ENCODE data around the gene FFAR1.

The FFAR1 gene

GRCh38 chr19:35337984-35338296 is 9.8 kb upstream of the FFAR1 start:
- DNase-seq (ENCODE audit: low read depth): no peak
- no peak overlapping the region for H3K4me3 ChIP-seq (ENCODE audit: low read depth, low read length)

DNA sequence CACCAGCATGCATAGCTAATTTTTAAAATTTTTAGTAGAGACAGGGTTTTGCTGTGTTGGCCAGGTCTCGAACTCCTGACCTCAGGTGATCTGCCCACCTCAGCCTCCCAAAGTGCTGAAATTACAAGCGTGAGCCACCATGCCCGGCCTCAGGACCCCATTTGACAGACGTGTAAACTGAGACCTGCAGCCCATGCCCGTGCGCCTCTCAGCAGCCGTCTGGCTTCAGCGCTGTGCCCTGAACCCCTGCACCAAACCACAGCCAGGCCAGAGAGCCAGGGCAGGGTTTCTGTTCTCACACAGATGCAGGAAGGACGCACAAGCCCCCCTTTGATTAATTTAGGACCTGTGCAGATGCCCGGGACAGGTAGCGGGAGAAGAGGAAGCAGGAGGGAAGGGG is 7.3 kb upstream of the FFAR1 start:
- DNase-seq (ENCODE audit: low read depth): no peak
- no peak overlapping the region for H3K4me3 ChIP-seq (ENCODE audit: low read depth, low read length)

- no peak for DNase-seq (ENCODE audit: low read depth)
- no peak overlapping the region for H3K4me3 ChIP-seq (ENCODE audit: low read depth, low read length)
Observed at GRCh38 chr19:35341006-35341405, 6.7 kb upstream of the FFAR1 start.

DNA sequence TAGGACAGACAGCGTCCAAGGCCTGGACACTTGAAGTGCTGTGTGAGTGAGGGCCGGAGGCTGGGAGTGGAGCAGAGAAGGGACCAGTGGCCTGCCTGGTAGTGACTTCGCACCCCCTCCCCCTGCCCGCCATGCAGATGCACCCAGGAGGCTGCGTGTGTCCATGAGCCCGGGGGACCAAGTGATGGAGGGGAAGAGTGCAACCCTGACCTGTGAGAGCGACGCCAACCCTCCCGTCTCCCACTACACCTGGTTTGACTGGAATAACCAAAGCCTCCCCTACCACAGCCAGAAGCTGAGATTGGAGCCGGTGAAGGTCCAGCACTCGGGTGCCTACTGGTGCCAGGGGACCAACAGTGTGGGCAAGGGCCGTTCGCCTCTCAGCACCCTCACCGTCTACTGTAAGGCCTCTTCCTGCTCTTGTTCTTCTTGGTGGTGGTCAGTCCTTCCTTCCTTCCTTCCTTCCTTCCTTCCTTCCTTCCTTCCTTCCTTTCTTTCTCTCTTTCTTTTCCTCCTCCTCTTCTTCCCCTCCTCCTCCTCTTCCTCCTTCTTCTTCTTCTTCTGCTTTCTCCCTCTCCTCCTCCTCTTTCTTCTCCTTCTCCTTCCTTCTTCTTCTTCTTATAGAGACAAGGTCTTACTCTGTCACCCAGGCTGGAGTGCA is 6.0 kb upstream of the FFAR1 start:
- no peak for DNase-seq (ENCODE audit: low read depth)

GRCh38 chr19:35342430-35342829 is 5.3 kb upstream of the FFAR1 start:
- no peak overlapping the region for H3K4me3 ChIP-seq (ENCODE audit: low read depth, low read length)
- no peak for DNase-seq (ENCODE audit: low read depth)

More for the DNA sequence above, 6.0 kb upstream of the FFAR1 start:
- H3K4me3 ChIP-seq (ENCODE audit: low read depth, low read length): no peak overlapping the region

- H3K4me3 ChIP-seq (ENCODE audit: low read depth, low read length): no peak overlapping the region
- DNase-seq (ENCODE audit: low read depth): no peak
Observed at GRCh38 chr19:35344511-35345031, 3.1 kb upstream of the FFAR1 start.

DNA sequence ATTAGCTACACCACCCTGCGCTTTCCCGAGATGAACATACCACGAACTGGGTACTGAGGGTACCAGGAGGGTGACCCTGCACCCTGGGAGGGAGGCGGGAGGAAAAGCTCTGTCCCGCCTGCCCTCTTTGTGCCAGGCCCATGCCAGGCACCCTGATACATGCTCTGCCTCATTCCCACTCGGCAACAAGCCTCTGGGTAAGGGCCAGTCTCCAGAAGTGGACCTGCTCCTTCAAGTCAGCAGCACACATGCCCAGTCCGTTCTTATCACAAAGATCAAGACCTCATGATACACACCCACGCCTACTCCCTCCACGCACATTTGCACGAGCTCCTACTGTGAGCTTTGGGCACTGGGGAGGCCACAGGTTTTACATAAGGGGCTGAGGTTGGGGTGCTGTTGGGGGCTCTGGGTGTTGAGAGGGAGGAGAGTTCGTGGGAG is 2.0 kb upstream of the FFAR1 start:
- no peak overlapping the region for H3K4me3 ChIP-seq (ENCODE audit: low read depth, low read length)

DNA sequence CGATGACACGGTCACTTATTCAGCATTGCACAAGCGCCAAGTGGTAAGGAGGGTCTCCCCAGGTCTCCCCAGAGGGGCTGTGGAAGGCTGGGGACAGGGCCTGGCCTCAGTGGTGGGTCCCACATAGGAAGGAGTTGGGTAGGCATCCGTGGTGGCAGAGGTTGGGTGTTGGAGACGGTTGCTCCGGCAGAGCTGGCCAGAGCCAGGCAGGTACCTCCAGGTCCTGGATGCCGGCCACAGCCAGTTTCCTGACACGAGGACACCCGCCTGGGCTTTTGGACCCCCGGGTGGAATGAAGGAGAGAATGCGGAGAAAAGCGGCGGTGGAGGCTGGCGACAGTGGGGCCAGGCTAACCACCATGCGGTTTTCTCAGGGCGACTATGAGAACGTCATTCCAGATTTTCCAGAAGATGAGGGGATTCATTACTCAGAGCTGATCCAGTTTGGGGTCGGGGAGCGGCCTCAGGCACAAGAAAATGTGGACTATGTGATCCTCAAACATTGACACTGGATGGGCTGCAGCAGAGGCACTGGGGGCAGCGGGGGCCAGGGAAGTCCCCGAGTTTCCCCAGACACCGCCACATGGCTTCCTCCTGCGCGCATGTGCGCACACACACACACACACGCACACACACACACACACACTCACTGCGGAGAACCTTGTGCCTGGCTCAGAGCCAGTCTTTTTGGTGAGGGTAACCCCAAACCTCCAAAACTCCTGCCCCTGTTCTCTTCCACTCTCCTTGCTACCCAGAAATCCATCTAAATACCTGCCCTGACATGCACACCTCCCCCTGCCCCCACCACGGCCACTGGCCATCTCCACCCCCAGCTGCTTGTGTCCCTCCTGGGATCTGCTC is 1.3 kb upstream of the FFAR1 start:
- no peak overlapping the region for H3K4me3 ChIP-seq (ENCODE audit: low read depth, low read length)
- DNase-seq (ENCODE audit: low read depth): no peak

More for the DNA sequence above, 2.0 kb upstream of the FFAR1 start:
- no peak for DNase-seq (ENCODE audit: low read depth)

GRCh38 chr19:35347930-35348298 is 212 bp downstream of the FFAR1 start:
- no peak overlapping the region for H3K4me3 ChIP-seq (ENCODE audit: low read depth, low read length)

DNA sequence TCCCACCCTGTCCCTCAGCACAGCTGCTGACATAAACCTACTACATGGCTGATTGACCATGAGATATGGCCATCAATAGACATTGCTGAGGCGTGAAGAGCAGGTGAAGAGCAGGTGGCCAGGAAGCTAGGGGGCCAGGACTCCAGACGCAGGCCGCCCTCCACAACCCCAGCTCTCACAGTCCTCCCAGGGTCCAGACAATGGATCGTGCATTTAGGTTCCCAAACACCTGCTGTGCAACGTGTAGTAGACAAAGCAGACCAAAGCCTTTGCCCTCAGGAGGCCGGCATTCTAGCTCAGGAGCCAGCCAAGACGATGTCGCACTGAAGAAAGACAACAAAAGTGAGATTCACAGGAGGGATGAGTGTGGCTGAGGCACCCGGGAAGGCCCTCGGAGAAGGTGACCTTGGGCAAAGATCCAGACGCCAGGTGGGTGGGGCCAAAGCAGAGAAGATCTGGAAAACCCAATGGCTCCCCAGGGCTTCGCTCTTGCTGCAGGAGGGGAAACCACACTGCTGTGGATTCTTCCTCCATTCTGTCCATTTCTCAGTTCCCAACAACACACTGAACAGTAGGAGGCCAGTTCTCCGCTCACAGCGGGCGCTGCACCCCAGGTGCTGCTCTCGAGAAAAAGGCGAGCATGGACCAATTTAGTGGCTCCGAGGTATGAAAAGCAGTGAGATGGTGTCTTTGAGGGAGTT is 1.4 kb downstream of the FFAR1 start:
- DNase-seq (ENCODE audit: low read depth): no peak
- no peak overlapping the region for H3K4me3 ChIP-seq (ENCODE audit: low read depth, low read length)

More at GRCh38 chr19:35347930-35348298, 212 bp downstream of the FFAR1 start:
- DNase-seq (ENCODE audit: low read depth): no peak

DNA sequence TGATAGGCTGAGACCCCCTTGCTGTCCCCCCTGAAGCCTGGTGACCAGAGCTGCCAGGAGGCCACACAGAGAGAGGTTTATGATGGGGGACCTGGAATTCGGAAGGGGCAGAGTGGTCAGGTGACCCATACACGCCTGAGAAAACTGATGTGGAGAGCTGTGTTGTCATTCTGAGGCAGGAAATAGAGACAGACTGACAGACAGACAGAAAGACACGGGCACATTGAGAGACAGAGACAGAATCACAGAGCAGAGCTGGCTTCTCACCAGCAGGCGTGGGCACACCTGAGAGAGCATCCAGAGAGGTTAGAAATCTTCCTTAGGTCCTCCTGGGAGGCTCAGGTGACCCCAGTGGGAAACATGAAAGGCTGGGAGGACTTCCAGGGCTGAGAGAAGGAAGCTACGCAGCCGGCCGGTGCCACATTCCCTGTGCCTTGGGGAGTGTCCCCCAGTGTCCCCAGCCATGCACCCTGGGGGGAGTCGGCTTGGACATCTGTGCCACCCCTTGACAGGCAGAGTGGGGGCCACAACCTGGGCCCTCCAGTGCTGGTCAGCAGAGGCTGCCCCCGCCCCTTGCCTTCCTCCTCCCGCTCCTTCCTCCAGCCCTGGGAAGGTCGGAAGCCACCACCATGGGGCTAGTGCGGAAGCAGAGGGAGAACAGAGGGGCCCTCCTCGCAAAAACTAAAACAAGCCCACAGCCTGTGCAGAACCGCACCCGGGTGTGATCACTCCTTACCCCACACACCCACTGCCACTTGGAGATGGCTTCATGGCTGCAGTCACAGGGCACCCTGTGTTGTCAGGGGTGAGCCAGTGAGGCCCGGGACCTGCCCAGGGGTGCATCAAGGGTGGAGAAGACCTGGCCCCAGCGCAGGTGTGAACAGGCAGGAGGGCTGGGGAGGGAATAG is 2.2 kb downstream of the FFAR1 start:
- no peak overlapping the region for H3K4me3 ChIP-seq (ENCODE audit: low read depth, low read length)
- no peak for DNase-seq (ENCODE audit: low read depth)

DNA sequence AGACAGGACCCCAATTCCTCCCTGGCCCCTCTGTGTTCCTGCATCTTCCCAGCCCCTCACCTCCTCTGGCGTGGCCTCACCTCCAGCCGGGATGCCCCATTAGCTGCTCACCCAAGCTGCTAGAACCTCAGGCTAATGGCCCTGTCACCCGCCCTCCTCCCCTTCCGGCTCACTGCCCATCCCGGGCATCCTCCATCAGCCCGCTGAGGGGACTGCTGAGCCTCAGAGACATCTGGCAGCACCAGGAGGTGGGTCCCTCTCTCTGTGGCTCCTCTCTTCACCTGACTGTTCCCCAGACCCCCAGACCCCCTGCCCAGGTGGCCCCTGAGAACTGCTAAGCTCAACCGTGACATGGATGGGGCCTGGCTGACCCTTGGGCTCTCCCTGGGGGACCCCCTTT is 2.9 kb downstream of the FFAR1 start:
- DNase-seq (ENCODE audit: low read depth): no peak
- H3K4me3 ChIP-seq (ENCODE audit: low read depth, low read length): no peak overlapping the region

- no peak overlapping the region for H3K4me3 ChIP-seq (ENCODE audit: low read depth, low read length)
- no peak for DNase-seq (ENCODE audit: low read depth)
Observed at GRCh38 chr19:35351411-35352176, 3.9 kb downstream of the FFAR1 start.

DNA sequence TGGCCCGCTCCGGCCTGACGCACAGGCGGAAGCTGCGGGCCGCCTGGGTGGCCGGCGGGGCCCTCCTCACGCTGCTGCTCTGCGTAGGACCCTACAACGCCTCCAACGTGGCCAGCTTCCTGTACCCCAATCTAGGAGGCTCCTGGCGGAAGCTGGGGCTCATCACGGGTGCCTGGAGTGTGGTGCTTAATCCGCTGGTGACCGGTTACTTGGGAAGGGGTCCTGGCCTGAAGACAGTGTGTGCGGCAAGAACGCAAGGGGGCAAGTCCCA is 4.4 kb downstream of the FFAR1 start:
- no peak overlapping the region for H3K4me3 ChIP-seq (ENCODE audit: low read depth, low read length)

DNA sequence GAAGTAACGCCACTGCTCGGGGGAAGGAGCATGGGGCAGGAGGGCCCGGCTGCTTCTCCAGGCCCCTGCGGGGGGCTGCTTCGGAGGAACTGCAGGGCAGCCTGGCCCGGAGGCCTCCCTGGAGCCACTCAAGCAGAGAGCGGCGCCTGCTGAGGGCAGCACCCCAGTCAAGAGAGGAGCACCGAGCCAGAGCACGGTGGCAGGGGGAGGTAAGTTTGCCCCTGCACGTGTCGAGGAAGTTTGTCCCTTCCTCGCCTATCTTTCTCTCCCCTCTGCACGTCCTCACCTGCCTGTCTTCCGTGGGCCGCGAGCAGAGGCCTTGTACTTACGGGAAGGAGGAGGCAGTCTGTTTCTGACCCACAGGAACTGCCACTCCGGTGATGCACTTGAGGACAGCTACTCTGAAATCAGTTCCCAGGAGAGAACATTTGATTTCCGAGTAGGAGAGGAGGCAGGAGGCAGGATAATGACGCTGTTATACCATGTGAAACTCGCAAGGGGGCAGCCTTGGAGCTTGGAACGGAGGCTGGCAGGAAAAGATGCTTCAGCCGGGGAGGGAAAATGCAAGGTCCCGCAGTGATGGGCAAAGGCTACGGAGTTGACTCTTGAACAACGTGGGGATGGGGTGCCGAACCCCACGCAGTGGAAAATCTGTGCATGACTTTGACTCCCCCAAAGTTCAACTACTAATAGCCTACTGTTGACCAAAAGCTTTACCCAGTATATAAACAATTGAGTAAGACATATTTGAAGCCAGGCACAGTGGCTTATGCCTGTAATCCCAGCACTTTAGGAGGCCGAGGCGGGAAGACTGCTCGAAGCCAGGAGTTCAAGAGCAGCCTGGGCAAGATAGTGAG is 5.0 kb downstream of the FFAR1 start:
- H3K4me3 ChIP-seq (ENCODE audit: low read depth, low read length): no peak overlapping the region
- no peak for DNase-seq (ENCODE audit: low read depth)

More for the DNA sequence above, 4.4 kb downstream of the FFAR1 start:
- DNase-seq (ENCODE audit: low read depth): no peak

DNA sequence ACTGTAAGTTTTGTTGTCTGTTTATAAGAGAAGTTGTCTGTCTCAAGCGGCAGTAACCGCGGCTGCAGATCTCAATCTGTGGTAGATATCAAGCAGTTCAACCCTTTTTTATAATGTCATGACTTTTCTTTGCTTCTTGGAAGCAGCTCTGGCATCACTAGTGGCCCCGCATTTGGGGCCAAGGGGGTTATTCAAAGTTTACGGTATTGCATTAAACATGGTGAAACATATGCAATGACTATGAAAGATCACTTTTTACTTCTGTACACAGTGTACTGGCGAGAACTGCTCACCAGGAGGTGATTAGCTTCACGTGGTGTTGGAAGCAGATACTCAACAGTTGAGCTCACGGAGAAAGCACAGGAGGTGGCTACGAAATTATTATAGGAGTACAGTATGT is 5.9 kb downstream of the FFAR1 start:
- DNase-seq (ENCODE audit: low read depth): no peak
- H3K4me3 ChIP-seq (ENCODE audit: low read depth, low read length): no peak overlapping the region

DNA sequence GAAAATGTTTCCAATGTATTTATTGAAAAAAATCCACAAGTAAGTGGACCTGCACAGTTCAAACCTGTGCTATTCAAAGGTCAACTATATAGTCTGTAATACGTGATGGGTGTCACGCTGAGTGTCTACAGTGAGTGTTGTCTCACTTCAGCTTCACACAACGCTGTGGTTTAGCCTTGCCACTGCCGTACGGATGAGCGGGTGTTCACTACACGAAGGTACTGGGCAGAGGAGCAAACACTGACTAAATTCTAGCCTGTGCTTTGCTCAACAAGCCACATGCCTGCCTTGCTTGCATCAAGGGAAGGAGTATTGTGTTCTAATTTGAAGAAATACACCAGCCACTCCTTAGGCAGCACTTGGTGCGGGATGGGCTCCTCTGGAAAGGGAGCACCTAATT is 7.2 kb downstream of the FFAR1 start:
- H3K4me3 ChIP-seq (ENCODE audit: low read depth, low read length): no peak overlapping the region
- DNase-seq (ENCODE audit: low read depth): no peak

All from skeletal muscle cell (primary cell).